GM19372 (cell line): ENCODE data around the gene POM121L2.

Source experiments
- ATAC-seq: cut with Tn5 transposase; IDR thresholded peaks from one replicate; pipeline ENCODE4 v1.9.1; 2021; ENCODE audit warnings: mild to moderate bottlenecking, low read depth, moderate library complexity; ENCODE audit not compliant: unreplicated experiment

Gene POM121L2

GRCh38 chr6:27263886-27264285 lies 48.2 kb downstream of the POM121L2 start:
- ATAC-seq, result no peak

- no peak for ATAC-seq
Measured at GRCh38 chr6:27260836-27261375, 51.2 kb downstream of the POM121L2 start.

- ATAC-seq, result no peak
Measured at GRCh38 chr6:27260369-27260768, 51.7 kb downstream of the POM121L2 start.
